Measurements from ENCODE around the gene PEPD.

PEPD gene

GRCh38 chr19:33436360-33437345 lies 84.9 kb downstream of the PEPD start:
- DNase-seq: no peak

- no peak for DNase-seq
Measured at GRCh38 chr19:33435706-33436359, 85.8 kb downstream of the PEPD start.

GRCh38 chr19:33434886-33435705 lies 86.5 kb downstream of the PEPD start:
- no peak for DNase-seq

GRCh38 chr19:33434069-33434885 lies 87.3 kb downstream of the PEPD start:
- DNase-seq: no peak

GRCh38 chr19:33432446-33433170 lies 89.0 kb downstream of the PEPD start:
- no peak for DNase-seq

- DNase-seq: no peak
Measured at GRCh38 chr19:33432015-33432414, 89.6 kb downstream of the PEPD start.

- peak; percentile 58 for DNase-seq
Measured at GRCh38 chr19:33430674-33431277, 90.8 kb downstream of the PEPD start.

GRCh38 chr19:33429891-33430673 lies 91.5 kb downstream of the PEPD start:
- DNase-seq: peak; percentile 83

- no peak for DNase-seq
Measured at GRCh38 chr19:33428627-33429125, 92.9 kb downstream of the PEPD start.

- no peak for DNase-seq
Measured at GRCh38 chr19:33427801-33428626, 93.6 kb downstream of the PEPD start.

- DNase-seq: peak; percentile 6
Measured at GRCh38 chr19:33426621-33427361, 94.8 kb downstream of the PEPD start.

GRCh38 chr19:33424181-33424580 lies 97.4 kb downstream of the PEPD start:
- DNase-seq: no peak

GRCh38 chr19:33422369-33423180 lies 99.0 kb downstream of the PEPD start:
- DNase-seq: no peak

- no peak for DNase-seq
Measured at GRCh38 chr19:33421368-33421767, 100.2 kb downstream of the PEPD start.

GRCh38 chr19:33420821-33421220 lies 100.8 kb downstream of the PEPD start:
- DNase-seq: no peak

GRCh38 chr19:33419788-33420130 lies 101.8 kb downstream of the PEPD start:
- DNase-seq: no peak
